GM12892 (cell line): ENCODE measurements around the gene KRTAP5-7.

Experiments
- POLR2A ChIP-seq: IDR thresholded peaks from 2 replicates; pipeline ENCODE4 v1.6.1; 2011; ENCODE audit warnings: low read depth, low read length, control low read depth
- POLR2AphosphoS5 ChIP-seq: IDR thresholded peaks from 2 replicates; pipeline ENCODE4 v1.6.1; 2011; ENCODE audit warnings: low read depth, low read length, control low read depth

GRCh38 chr11:71483692-71484091 lies 43.4 kb upstream of the KRTAP5-7 start:
- no peak for TF ChIP-seq POLR2AphosphoS5
- no peak for TF ChIP-seq POLR2A
